Uterus (tissue), 2 donors: Measurements from ENCODE around the gene CPPED1.

ENCODE experiments used
- CTCF ChIP-seq, 4 experiments: fragments of 200-600 bp in 2 of 4; fragments of 450-650 bp in 2 of 4; sonication (generic) in 2 of 4; IDR thresholded peaks; one replicate each; pipeline ENCODE4 v1.5.1; 2016 to 2019; ENCODE audit warnings: antibody characterized with exemption in 4 of 4, mild to moderate bottlenecking in 2 of 4, moderate library complexity in 1 of 4
- POLR2A ChIP-seq, 2 donors: fragments of 450-650 bp; IDR thresholded peaks; one replicate each; pipeline ENCODE4 v1.6.1; 2016; ENCODE audit warnings: antibody characterized with exemption in 2 of 2, mild to moderate bottlenecking in 1 of 2, moderate library complexity in 1 of 2

GRCh38 chr16:12639044-12639443 lies 164.6 kb downstream of the CPPED1 start:
- TF ChIP-seq CTCF (IDR thresholded peaks at IDR 0.05) (no peak), POLR2A (IDR thresholded peaks at IDR 0.05) (no peak)
